ENCODE measurements around the gene SOCS1.

Gene SOCS1

DNA sequence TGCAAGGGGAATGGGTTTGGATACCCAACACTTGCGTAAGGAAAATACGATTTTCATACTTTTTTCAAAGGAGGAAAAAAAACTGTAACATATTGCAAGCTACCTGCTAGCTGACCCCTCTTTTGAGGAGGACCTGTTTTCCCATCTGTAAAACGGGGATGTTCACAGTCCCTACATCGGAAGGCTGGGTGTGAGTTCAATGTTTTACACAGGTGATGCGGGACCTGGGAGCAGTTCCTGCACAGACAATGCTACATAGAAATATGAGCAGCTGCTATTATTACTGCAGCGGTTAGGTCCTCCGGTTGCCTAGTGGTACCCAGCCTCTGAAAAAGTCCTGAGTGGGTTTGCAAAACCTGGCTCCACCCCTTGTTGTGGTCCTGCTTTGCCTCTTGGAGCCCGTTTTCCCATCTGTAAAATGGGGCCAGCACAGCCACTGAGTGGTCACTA lies 3.5 kb downstream of the SOCS1 start:
- no peak overlapping the region for H3K4me3 ChIP-seq (ENCODE audit: low read length)
- TF ChIP-seq, protein P1, sequence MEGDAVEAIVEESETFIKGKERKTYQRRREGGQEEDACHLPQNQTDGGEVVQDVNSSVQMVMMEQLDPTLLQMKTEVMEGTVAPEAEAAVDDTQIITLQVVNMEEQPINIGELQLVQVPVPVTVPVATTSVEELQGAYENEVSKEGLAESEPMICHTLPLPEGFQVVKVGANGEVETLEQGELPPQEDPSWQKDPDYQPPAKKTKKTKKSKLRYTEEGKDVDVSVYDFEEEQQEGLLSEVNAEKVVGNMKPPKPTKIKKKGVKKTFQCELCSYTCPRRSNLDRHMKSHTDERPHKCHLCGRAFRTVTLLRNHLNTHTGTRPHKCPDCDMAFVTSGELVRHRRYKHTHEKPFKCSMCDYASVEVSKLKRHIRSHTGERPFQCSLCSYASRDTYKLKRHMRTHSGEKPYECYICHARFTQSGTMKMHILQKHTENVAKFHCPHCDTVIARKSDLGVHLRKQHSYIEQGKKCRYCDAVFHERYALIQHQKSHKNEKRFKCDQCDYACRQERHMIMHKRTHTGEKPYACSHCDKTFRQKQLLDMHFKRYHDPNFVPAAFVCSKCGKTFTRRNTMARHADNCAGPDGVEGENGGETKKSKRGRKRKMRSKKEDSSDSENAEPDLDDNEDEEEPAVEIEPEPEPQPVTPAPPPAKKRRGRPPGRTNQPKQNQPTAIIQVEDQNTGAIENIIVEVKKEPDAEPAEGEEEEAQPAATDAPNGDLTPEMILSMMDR (IDR thresholded peaks at IDR 0.05; ENCODE audit: insufficient read depth, low read depth, low read length, missing control alignments), result no peak
- DNase-seq (ENCODE audit: low read depth), result no peak

DNA sequence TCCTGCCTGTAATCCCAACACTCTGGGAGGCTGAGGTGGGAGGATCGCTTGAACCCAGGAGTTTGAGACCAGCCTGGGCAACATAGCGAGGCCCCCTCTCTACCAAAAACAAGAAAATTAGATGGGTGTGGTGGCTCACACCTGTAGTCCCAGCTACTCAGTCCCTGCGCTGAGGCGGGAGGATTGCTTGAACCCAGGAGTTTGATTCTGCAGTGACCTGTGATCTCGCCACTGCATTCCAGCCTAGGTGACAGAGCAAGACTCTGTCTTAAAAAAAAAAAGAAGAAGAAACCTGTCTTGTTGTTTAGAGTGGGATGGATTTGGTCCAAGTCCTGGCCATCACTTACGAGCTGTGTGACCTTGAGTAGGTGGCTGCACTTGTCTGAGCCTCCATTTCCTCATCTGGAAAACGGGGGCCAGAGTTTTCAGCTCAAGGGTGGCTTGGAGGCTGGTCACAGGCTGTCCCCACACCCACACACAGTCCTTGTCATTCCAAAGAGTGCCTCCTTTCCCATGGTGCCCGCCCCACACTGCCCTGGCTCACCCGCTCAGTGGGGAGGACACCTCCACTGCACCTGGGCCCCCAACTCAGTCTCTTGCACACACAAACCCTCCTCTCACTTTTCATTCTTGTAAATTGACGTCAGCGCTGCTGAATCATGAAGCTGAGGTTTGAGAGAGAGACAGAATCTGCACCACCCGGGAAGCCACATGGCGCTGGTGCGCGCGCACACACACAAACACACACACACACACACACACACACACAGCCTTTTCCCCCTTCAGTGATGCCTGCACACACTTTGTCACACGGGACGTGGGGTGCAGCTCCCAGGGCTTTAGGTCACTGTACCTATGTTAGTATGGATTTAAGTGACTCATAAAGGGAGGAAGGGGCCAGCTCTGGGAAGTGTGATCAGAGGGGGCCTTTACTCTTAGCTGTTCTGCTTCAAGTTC lies 4.2 kb downstream of the SOCS1 start:
- peak; percentile 39 for DNase-seq (ENCODE audit: low read depth)
- TF ChIP-seq, protein P1 (IDR thresholded peaks at IDR 0.05; ENCODE audit: insufficient read depth, low read depth, low read length, missing control alignments), result no peak
- no peak overlapping the region for H3K4me3 ChIP-seq (ENCODE audit: low read length)

DNA sequence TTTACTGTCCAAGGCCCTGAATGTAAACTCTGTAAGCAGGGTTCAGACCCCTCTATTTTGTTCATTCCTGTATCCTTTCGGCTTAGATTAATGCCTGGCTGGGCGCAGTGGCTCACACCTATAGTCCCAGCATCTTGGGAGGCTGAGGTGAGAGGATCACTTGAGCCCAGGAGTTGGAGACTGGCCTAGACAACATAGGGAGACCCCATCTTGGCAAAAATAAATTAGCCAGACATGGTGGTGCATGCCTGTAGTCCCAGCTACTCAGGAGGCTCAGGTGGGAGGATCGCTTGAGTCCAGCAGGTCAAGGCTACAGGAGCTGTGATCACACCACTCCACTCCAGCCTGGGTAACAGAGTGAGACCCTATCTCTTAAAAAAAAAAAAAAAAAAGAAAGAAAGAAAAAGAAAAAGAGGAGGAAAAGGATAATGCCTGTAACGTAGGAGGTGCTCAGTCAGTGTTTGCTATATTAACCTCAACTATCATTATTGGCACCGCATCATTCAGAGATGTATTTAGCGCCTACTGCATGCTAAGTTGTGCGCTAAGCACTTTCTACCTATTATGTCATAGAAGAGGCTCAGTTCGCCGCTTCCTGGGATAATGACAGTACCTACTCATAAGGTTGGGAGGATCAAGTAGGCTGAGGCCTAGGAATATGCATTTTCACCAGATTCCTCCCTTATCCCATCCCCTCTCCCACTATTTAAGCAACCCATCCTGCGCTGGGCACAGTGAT lies 5.0 kb downstream of the SOCS1 start:
- no peak overlapping the region for H3K4me3 ChIP-seq (ENCODE audit: low read length)
- TF ChIP-seq, protein P1 (IDR thresholded peaks at IDR 0.05; ENCODE audit: insufficient read depth, low read depth, low read length, missing control alignments), result no peak
- DNase-seq (ENCODE audit: low read depth), result no peak

DNA sequence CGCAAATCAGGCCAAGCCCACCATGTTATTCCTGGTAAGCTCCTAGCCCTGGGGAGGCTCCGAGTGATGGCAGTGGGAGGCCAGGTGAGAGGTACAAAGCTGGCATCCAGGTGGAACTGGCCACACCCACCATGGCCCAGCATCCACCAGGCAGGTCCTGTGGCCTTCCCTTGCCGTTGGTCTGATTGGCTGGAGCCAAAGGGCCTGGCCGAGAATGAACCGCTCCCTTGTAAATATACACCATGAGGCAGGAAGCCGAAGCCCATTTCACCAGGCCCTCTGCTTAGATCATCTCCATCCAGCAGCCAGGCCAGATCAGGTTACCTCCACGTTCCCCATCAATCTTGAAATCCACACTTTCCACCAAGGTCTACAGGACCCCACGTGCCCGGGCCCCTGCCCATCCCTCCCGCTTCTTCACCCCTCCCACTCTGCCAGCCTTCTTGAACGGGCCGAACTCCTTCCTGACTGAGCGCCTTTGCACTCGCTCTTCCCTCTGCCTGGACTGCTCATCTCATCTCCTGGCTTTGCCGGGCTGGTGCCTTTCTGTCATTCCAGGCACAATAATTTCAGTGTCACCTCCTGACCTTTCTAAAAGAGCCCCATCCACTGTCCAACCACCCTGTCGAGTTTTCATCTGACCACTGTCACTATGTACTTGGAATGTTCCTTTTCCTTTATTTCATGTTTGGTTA lies 5.8 kb downstream of the SOCS1 start:
- no peak overlapping the region for H3K4me3 ChIP-seq (ENCODE audit: low read length)
- TF ChIP-seq, protein P1 (IDR thresholded peaks at IDR 0.05; ENCODE audit: insufficient read depth, low read depth, low read length, missing control alignments), result no peak
- DNase-seq (ENCODE audit: low read depth), result no peak

DNA sequence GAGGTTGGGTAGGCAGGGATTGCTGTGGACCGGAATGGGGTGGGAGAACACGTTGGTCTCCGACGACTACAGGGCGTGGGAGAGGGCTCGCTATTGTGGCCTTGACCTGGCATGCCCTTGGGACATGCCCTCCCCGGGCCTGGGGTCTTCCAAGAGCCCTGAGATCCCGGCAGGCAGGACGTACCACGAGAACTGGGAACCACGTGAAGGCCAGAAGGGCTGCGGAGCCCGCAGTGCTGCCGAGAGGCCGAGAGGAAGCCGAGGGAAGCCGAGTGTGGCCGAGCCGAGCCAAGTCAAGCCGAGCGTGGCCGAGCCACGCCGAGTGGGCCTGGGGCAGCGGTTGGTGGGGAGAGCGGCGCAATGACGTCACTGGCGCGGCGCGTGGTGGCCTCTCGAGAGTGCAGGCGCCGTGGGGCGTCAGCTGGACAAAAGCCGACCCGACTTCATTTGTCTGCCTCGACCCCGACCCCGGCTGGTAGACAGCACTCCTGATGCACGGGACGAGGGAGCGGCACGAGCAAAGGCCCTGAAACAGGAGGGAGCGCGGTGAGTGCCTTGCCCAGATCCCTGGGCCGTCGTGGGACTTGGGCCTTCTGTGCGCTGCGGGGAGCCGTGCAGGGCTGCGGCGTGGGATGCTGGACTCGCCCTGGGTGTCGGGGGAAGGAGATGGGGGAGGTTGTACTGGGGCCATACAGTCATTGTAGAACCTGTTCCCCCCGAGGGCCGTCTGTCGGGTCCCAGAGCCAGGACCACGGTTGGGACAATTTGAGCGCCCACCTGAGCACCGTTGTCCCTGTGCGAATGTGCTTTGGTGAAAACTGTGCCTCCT lies 6.6 kb downstream of the SOCS1 start:
- H3K4me3 ChIP-seq (ENCODE audit: low read length), result no peak overlapping the region
- no peak for DNase-seq (ENCODE audit: low read depth)
- TF ChIP-seq, protein P1 (IDR thresholded peaks at IDR 0.05; ENCODE audit: insufficient read depth, low read depth, low read length, missing control alignments), result no peak

DNA sequence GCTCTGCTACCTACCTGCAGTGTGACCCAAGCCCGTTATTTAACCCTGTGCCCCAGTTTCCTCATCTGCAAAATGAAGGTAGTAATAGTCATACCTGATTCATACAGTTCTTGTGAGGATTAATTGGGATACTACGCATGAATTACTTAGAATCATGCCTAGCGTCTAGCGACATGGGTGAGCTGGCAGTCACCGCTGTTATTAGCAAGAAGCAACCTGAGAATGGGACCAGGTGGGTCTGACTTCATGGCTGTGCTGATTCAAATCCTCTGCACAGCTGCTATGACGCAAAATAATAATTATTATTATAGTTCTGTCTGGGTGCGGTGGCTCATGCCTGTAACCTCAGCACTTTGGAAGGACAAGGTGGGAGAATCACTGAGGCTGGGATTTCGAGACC lies 7.9 kb downstream of the SOCS1 start:
- TF ChIP-seq, protein P1 (IDR thresholded peaks at IDR 0.05; ENCODE audit: insufficient read depth, low read depth, low read length, missing control alignments), result no peak
- DNase-seq (ENCODE audit: low read depth), result peak; percentile 81
- no peak overlapping the region for H3K4me3 ChIP-seq (ENCODE audit: low read length)
